ENCODE data around the gene VPS8. TPM values are rescaled to one million over a fixed set of nuclear protein-coding genes. Genes with fewer than 3 reads are reported as not detected.

Gene VPS8
- total RNA-seq, 2 donors from 2014 or later: 39.2 to 52.7 TPM

GRCh38 chr3:184788751-184789150 is 23.2 kb upstream of the VPS8 start:
- Histone ChIP-seq H3K4me1 (peaks cover 11% of the 10 kb centered on the region), H3K27me3 (no peaks in the 10 kb centered on the region), H3K9me3 (no peaks in the 10 kb centered on the region), H3K27ac (no peak overlapping the region), H3K36me3 (replicated peaks in 1 of 2; ENCODE audit: insufficient read depth in 1 of 2, low read depth in 2 of 2) (no peaks in the 10 kb centered on the region), H3K4me3 (no peak overlapping the region)
- ATAC-seq: no peak
- 50 to 65% methylated on average over 4 of the region's 4 CpGs for WGBS, 2 donors
- no peak for TF ChIP-seq CTCF (IDR thresholded peaks at IDR 0.05)
- TF ChIP-seq POLR2A (IDR thresholded peaks at IDR 0.05): no peak
- intact Hi-C loops (cut with DNase I): no loop called here
- peak in 1 of 4 donors; percentile 35 for DNase-seq

GRCh38 chr3:184789314-184789998 is 22.5 kb upstream of the VPS8 start:
- WGBS, 2 donors: 30 to 39% methylated on average over 5 of the region's 5 CpGs
- Histone ChIP-seq H3K27ac (no peak overlapping the region), H3K4me1 (peaks cover 11% of the 10 kb centered on the region), H3K4me3 (no peak overlapping the region), H3K27me3 (no peaks in the 10 kb centered on the region), H3K36me3 (replicated peaks in 1 of 2; ENCODE audit: insufficient read depth in 1 of 2, low read depth in 2 of 2) (no peaks in the 10 kb centered on the region), H3K9me3 (no peaks in the 10 kb centered on the region)
- ATAC-seq (peak; percentile 45), DNase-seq (peak in 2 of 4 donors; percentile 33 to 49)
- no peak for TF ChIP-seq CTCF (IDR thresholded peaks at IDR 0.05)
- no peak for TF ChIP-seq POLR2A (IDR thresholded peaks at IDR 0.05)
- intact Hi-C loops (cut with DNase I): no loop called here

- WGBS, 2 donors: 66 to 73% methylated on average over 3 of the region's 3 CpGs
- H3K4me1 ChIP-seq: peaks cover 11% of the 10 kb centered on the region
- DNase-seq (no peak), ATAC-seq (no peak)
- no peaks in the 10 kb centered on the region for H3K36me3 ChIP-seq (replicated peaks in 1 of 2; ENCODE audit: insufficient read depth in 1 of 2, low read depth in 2 of 2)
- no peaks in the 10 kb centered on the region for H3K27me3 ChIP-seq
- H3K9me3 ChIP-seq: no peaks in the 10 kb centered on the region
- H3K27ac ChIP-seq: no peak overlapping the region
- intact Hi-C loops (cut with DNase I): no loop called here
- no peak overlapping the region for H3K4me3 ChIP-seq
- no peak for TF ChIP-seq CTCF (IDR thresholded peaks at IDR 0.05)
- TF ChIP-seq POLR2A (IDR thresholded peaks at IDR 0.05): no peak
Measured at GRCh38 chr3:184791171-184791570, 20.8 kb upstream of the VPS8 start.

- no peak for ATAC-seq
- Histone ChIP-seq H3K4me1 (peaks cover 5% of the 10 kb centered on the region), H3K27ac (no peak overlapping the region), H3K36me3 (replicated peaks in 1 of 2; ENCODE audit: insufficient read depth in 1 of 2, low read depth in 2 of 2) (no peaks in the 10 kb centered on the region), H3K4me3 (no peak overlapping the region), H3K27me3 (no peaks in the 10 kb centered on the region), H3K9me3 (no peaks in the 10 kb centered on the region)
- intact Hi-C loops (cut with DNase I): no loop called here
- no peak for DNase-seq
- 65 to 80% methylated on average over 4 of the region's 4 CpGs for WGBS, 2 donors
- TF ChIP-seq POLR2A (IDR thresholded peaks at IDR 0.05): no peak
- no peak for TF ChIP-seq CTCF (IDR thresholded peaks at IDR 0.05)
Measured at GRCh38 chr3:184795522-184796190, 16.3 kb upstream of the VPS8 start.

Data from body of pancreas (tissue), 4 donors.